ENCODE data around the gene FGR. TPM values are rescaled to one million over a fixed set of nuclear protein-coding genes. Genes with fewer than 3 reads are reported as not detected.
"Not testable (repeated sequence)": the region's sequence is repeated elsewhere in the genome, so short reads cannot be mapped to it uniquely, and the experiment has no call there.

Gene FGR
- polyA plus RNA-seq, 1 donor: 4.0 TPM

- peaks cover 7% of the 10 kb centered on the region for H3K4me1 ChIP-seq (ENCODE audit: control insufficient read depth, insufficient read depth, low read length)
- H3K27ac ChIP-seq (ENCODE audit: low read length): no peak overlapping the region
- no peak overlapping the region for H3K4me3 ChIP-seq (ENCODE audit: low read length)
- no peaks in the 10 kb centered on the region for H3K9me3 ChIP-seq (ENCODE audit: control insufficient read depth, low read depth, low read length)
- no peaks in the 10 kb centered on the region for H3K36me3 ChIP-seq (ENCODE audit: control insufficient read depth, insufficient read depth, low read length)
- H3K27me3 ChIP-seq (ENCODE audit: control insufficient read depth, insufficient read depth, low read length): peaks cover 3% of the 10 kb centered on the region
- DNase-seq: no peak
- no CpG with 5 or more reads among the region's 7 CpGs for WGBS (ENCODE audit: insufficient coverage, low lambda C conversion rate)
These were observed 10.4 kb downstream of the FGR start for GRCh38 chr1:27624467-27625178.

- Histone ChIP-seq H3K4me1 (ENCODE audit: control insufficient read depth, insufficient read depth, low read length) (peaks cover 7% of the 10 kb centered on the region), H3K9me3 (ENCODE audit: control insufficient read depth, low read depth, low read length) (no peaks in the 10 kb centered on the region), H3K27ac (ENCODE audit: low read length) (no peak overlapping the region), H3K27me3 (ENCODE audit: control insufficient read depth, insufficient read depth, low read length) (peaks cover under 1% of the 10 kb centered on the region), H3K4me3 (ENCODE audit: low read length) (no peak overlapping the region), H3K36me3 (ENCODE audit: control insufficient read depth, insufficient read depth, low read length) (no peaks in the 10 kb centered on the region)
- WGBS (ENCODE audit: insufficient coverage, low lambda C conversion rate): no CpG with 5 or more reads among the region's 13 CpGs
- no peak for DNase-seq
These were observed 11.4 kb downstream of the FGR start for GRCh38 chr1:27623327-27624212.

- Histone ChIP-seq H3K36me3 (ENCODE audit: control insufficient read depth, insufficient read depth, low read length) (no peaks in the 10 kb centered on the region), H3K27me3 (ENCODE audit: control insufficient read depth, insufficient read depth, low read length) (no peaks in the 10 kb centered on the region), H3K4me1 (ENCODE audit: control insufficient read depth, insufficient read depth, low read length) (peaks cover 7% of the 10 kb centered on the region), H3K27ac (ENCODE audit: low read length) (no peak overlapping the region), H3K9me3 (ENCODE audit: control insufficient read depth, low read depth, low read length) (no peaks in the 10 kb centered on the region), H3K4me3 (ENCODE audit: low read length) (no peak overlapping the region)
- no CpG with 5 or more reads among the region's 4 CpGs for WGBS (ENCODE audit: insufficient coverage, low lambda C conversion rate)
- no peak for DNase-seq
These were observed 12.2 kb downstream of the FGR start for GRCh38 chr1:27622828-27623227.

DNA sequence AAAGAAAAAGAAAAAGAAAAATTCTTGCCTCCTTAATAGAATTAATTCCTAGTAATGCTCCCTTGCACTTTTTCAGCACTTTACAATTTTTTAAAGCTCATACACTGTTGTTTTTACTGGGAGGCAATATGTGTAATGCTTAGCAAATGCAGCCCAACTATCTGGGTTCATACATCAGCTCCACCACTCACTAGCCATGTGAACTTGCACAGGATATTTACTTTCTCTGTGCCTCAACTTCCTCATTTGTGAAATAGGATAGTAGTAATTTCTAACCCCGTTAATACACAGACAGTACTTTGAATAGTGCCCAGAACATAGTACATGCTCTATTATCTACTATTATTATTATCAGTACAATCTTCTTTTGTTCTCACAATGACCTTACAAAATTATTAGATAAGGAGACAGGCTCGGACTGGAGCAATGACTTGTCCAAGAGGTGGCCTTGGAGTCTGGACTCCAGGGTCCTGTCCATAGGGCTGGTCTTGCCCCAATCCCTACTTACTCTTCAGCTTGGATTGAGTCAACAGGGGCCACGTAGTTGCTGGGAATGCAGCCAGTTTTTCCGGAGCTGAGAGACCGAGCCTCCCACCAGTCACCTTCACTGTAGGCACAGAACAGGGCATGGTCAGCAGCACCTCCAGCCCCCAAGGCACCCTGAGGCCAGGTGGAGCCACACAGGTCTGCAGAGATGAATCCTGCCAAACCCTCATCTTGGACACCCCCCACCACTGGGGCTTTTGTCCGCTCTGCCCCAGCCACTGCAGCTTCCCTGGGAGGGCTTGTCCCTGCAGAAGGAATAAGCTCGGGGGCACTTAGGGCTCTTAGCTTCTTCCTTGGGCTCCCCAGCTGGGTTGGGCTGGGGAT lies 13.7 kb downstream of the FGR start:
- H3K27ac ChIP-seq (ENCODE audit: low read length): no peak overlapping the region
- no peaks in the 10 kb centered on the region for H3K27me3 ChIP-seq (ENCODE audit: control insufficient read depth, insufficient read depth, low read length)
- no peaks in the 10 kb centered on the region for H3K36me3 ChIP-seq (ENCODE audit: control insufficient read depth, insufficient read depth, low read length)
- peaks cover 5% of the 10 kb centered on the region for H3K4me1 ChIP-seq (ENCODE audit: control insufficient read depth, insufficient read depth, low read length)
- WGBS (ENCODE audit: insufficient coverage, low lambda C conversion rate): 80% methylated on average over 1 of the region's 7 CpGs
- H3K4me3 ChIP-seq (ENCODE audit: low read length): no peak overlapping the region
- DNase-seq: no peak
- H3K9me3 ChIP-seq (ENCODE audit: control insufficient read depth, low read depth, low read length): no peaks in the 10 kb centered on the region

- not testable (repeated sequence) for H3K4me3 ChIP-seq (ENCODE audit: low read length); DNase-seq; H3K9me3 ChIP-seq (ENCODE audit: control insufficient read depth, low read depth, low read length); H3K4me1 ChIP-seq (ENCODE audit: control insufficient read depth, insufficient read depth, low read length); H3K27me3 ChIP-seq (ENCODE audit: control insufficient read depth, insufficient read depth, low read length); H3K27ac ChIP-seq (ENCODE audit: low read length); H3K36me3 ChIP-seq (ENCODE audit: control insufficient read depth, insufficient read depth, low read length)
- WGBS (ENCODE audit: insufficient coverage, low lambda C conversion rate): no CpG with 5 or more reads among the region's 7 CpGs
These were observed 15.1 kb downstream of the FGR start for GRCh38 chr1:27619782-27620438.

GRCh38 chr1:27618341-27619082 lies 16.5 kb downstream of the FGR start:
- no peak for DNase-seq
- Histone ChIP-seq H3K4me1 (ENCODE audit: control insufficient read depth, insufficient read depth, low read length) (peaks cover 8% of the 10 kb centered on the region), H3K27ac (ENCODE audit: low read length) (no peak overlapping the region), H3K4me3 (ENCODE audit: low read length) (no peak overlapping the region), H3K9me3 (ENCODE audit: control insufficient read depth, low read depth, low read length) (no peaks in the 10 kb centered on the region), H3K27me3 (ENCODE audit: control insufficient read depth, insufficient read depth, low read length) (no peaks in the 10 kb centered on the region), H3K36me3 (ENCODE audit: control insufficient read depth, insufficient read depth, low read length) (no peaks in the 10 kb centered on the region)
- WGBS (ENCODE audit: insufficient coverage, low lambda C conversion rate): 100% methylated on average over 2 of the region's 14 CpGs

- Histone ChIP-seq H3K27me3 (ENCODE audit: control insufficient read depth, insufficient read depth, low read length) (no peaks in the 10 kb centered on the region), H3K4me3 (ENCODE audit: low read length) (no peak overlapping the region), H3K9me3 (ENCODE audit: control insufficient read depth, low read depth, low read length) (no peaks in the 10 kb centered on the region), H3K4me1 (ENCODE audit: control insufficient read depth, insufficient read depth, low read length) (peaks cover 8% of the 10 kb centered on the region), H3K36me3 (ENCODE audit: control insufficient read depth, insufficient read depth, low read length) (no peaks in the 10 kb centered on the region), H3K27ac (ENCODE audit: low read length) (no peak overlapping the region)
- no peak for DNase-seq
- 71% methylated on average over 1 of the region's 2 CpGs for WGBS (ENCODE audit: insufficient coverage, low lambda C conversion rate)
These were observed 17.6 kb downstream of the FGR start for GRCh38 chr1:27617420-27617819.

DNA sequence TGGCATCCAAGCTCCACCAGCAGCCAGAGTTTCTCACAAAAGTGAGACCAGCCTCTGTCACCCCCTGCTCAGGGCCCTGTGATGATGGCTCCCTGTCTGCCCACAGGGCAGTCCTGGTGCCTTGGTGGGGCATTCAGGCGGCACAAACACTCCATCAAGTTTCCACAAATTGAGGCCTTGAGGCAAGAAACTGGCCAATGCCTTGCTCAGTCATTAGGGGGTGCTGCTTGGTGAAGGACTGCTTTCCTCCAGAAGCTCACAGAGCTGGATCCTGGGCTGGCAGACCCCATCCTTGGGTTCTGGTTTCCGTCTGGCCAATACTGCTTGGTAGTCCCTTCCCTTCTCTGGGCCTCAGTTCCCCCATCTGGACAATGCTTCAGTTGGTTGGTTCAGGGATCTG lies 18.5 kb downstream of the FGR start:
- no peak overlapping the region for H3K4me3 ChIP-seq (ENCODE audit: low read length)
- no peaks in the 10 kb centered on the region for H3K9me3 ChIP-seq (ENCODE audit: control insufficient read depth, low read depth, low read length)
- H3K4me1 ChIP-seq (ENCODE audit: control insufficient read depth, insufficient read depth, low read length): peaks cover 8% of the 10 kb centered on the region
- H3K36me3 ChIP-seq (ENCODE audit: control insufficient read depth, insufficient read depth, low read length): no peaks in the 10 kb centered on the region
- no peaks in the 10 kb centered on the region for H3K27me3 ChIP-seq (ENCODE audit: control insufficient read depth, insufficient read depth, low read length)
- no peak for DNase-seq
- H3K27ac ChIP-seq (ENCODE audit: low read length): no peak overlapping the region
- WGBS (ENCODE audit: insufficient coverage, low lambda C conversion rate): no CpG with 5 or more reads among the region's 2 CpGs

DNA sequence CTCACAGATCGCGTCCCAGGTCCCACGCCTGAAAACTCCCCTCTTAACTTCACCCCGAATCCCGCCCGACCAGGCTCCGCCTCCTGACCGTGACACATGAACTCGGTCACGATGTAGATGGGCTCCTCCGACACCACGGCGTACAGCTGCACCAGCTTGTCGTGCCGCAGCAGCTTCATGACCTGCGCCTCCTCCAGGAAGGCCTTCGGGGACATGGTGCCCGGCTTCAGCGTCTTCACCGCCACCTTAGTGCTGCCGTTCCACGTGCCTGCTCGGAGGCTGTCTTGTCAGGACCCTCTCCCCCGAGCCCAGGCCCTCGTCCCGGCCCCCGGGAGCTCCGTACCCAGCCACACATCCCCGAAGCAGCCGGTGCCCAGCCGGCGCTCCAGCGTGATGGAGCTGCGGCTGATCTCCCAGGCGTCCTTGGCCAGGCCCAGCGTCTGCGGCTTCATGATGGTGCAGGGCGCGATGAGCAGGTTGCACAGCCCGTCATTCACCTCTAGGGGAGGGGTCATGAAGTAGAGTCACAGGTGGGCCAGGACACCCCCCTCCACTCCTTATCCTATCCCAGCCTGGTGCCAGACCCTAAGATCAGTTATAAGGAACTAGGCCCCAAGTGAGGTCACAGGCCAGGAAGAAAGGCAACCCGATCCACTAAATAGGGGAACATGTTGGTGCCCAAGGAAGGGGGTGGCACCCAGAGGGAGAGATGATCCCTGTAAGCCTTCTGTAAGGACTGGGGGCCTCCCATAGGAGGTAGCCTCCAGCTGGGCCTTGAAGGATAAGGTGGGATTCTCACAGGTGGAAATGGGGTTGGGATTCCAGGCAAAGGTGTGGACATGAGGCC lies 19.4 kb downstream of the FGR start:
- no peak overlapping the region for H3K4me3 ChIP-seq (ENCODE audit: low read length)
- no peaks in the 10 kb centered on the region for H3K9me3 ChIP-seq (ENCODE audit: control insufficient read depth, low read depth, low read length)
- H3K4me1 ChIP-seq (ENCODE audit: control insufficient read depth, insufficient read depth, low read length): peaks cover 8% of the 10 kb centered on the region
- no peak for DNase-seq
- H3K36me3 ChIP-seq (ENCODE audit: control insufficient read depth, insufficient read depth, low read length): no peaks in the 10 kb centered on the region
- no peak overlapping the region for H3K27ac ChIP-seq (ENCODE audit: low read length)
- no CpG with 5 or more reads among the region's 41 CpGs for WGBS (ENCODE audit: insufficient coverage, low lambda C conversion rate)
- H3K27me3 ChIP-seq (ENCODE audit: control insufficient read depth, insufficient read depth, low read length): no peaks in the 10 kb centered on the region

All from large intestine (tissue), 3 donors.